Activated T-cell treated with anti-CD3 and anti-CD28 coated beads for 4 hours (primary cell): ENCODE data around the gene MYLK4.

Experiments
- DNase-seq: peaks from one replicate; pipeline ENCODE4 v3.0.0-alpha.2; 2020

Gene MYLK4

DNA sequence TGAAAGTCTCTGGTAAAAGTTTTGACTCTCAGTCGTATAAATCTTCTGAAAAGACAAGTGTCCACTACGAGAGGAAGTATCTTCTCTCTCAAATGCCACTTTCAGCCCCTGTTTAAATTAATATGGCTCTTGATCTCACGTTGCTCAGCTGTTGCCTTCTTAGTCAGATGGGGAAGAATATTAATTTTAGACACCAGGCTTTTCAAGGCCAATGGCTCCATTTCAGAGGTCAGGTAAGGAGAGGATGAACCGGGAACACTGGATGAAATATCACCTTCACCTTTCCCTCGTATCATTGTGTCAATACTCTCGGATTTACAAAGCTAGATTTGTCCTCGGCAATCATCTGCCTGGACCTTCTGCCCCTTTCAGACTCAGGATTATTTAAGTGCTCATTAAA lies at the start of gene MYLK4:
Gene MYLK4 (minus strand): TSS at position 91 of the 400 bp plus-strand sequence. CDS start 1,628 bp downstream, outside the sequence.
- no peak for DNase-seq

GRCh38 chr6:2799936-2800527 lies 49.3 kb upstream of the MYLK4 start:
- no peak for DNase-seq

GRCh38 chr6:2798586-2799134 lies 47.9 kb upstream of the MYLK4 start:
- DNase-seq: no peak

GRCh38 chr6:2797564-2798031 lies 46.9 kb upstream of the MYLK4 start:
- no peak for DNase-seq

DNA sequence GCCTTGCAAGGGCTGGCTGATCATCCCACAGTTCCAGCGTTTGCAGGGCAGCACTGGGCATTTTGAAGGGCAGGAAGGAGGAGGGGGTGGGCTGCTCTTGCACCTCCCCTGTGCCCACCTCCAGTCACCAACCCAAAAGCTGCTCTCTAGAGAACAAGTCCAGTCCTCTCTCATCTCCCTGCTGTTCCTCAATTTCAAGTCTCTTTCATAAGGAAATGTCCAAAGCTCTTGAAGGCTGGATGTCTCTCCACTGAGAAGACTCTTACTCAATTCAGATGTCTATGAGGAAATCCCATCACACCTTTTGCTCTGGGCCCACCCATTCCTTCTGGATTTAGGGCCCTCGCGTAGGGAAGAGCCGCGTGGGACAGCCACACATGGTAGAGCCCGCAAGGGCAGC lies 46.1 kb upstream of the MYLK4 start:
- no peak for DNase-seq

GRCh38 chr6:2795956-2796355 lies 45.2 kb upstream of the MYLK4 start:
- DNase-seq: no peak

DNA sequence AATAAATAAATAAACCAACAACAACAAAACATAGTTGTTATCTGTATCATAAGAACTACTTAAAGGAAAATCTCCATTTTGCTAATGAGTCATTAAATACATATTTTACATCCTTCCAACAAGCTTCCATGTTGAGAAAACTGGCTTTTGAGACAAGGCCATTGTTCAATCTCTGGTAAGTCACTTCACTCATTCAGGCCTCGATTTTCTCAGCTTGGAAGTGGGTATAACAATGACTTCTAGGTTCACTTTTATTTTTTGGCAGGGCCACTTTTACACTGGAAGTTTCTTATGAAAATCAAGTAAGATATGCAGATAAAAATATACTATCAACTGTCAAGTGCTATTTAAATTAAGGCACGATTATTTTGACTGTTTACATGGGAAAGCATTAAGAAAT lies 44.4 kb upstream of the MYLK4 start:
- no peak for DNase-seq

GRCh38 chr6:2794171-2794730 lies 43.5 kb upstream of the MYLK4 start:
- DNase-seq: no peak

DNA sequence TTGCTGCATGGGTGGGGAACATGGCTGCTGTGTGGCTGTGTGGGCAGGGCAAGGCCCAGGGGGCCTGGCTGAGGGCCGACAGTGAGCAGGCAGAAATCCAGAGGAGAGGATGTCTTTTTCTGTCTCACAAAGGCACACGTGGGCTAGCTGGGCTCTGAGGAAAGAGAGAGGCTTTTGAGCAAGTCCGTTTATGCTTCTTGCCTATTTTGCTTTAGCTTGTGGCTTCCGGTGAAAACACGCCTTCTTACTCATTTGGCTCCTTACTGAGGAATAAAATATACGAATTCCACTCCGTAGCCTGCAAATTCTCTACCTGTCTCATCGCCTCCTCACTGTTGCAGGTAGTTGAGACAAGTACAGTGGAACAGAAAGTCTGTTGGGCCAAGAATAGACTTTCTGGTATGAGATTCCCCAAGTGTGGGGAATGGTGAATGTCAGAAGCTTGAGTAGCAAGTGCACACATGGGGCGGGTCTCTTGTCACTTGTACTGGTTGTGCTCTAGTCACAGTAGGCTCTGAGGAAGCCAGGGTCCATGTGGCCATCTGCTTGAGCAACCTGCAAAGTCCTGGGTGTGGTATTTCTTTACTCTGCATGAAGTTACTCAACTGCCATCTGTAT lies 42.9 kb upstream of the MYLK4 start:
- no peak for DNase-seq

GRCh38 chr6:2792330-2793110 lies 41.8 kb upstream of the MYLK4 start:
- no peak for DNase-seq

- no peak for DNase-seq
Observed at GRCh38 chr6:2791450-2791974, 40.8 kb upstream of the MYLK4 start.

DNA sequence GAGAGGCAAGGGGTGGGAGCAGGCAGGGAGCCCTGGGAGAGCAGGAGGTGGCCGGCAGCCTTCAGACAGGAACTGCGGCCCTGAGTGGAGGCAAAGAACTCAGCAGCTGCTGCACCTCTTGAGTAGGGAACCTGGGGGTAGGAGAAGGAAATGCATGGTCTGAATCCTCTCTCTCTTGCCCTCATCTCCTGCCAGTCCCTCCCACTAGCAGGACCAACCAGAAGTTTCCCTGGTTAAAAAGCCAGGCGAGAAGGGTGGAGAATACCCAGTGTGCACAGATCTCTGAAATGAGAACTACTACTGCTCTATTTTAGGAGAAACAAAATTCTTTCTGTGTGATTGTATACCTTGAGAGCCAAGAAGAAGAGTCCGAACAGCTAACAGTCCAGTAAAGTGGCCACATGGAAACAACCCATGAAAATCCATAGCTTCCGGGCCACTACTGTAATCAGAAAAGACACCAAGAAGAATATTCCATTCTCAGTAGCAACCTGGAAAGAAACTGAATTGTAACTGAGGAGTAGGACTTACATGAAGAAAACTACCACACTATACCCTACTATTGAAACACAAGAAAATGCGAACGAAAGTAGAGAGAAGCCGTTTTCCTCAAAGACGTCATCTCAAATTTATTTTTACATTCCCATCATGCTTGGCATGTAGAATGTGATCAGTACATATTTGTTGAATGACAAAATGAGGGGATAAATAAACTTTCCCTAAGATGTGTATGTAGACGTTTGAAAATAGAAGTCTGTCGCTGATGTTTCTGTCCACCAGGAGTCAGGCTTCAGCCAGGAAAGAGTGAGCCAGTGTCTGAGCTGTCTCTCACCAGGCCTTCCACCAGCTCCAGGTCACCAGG lies 40.1 kb upstream of the MYLK4 start:
- peak; percentile 28 for DNase-seq

DNA sequence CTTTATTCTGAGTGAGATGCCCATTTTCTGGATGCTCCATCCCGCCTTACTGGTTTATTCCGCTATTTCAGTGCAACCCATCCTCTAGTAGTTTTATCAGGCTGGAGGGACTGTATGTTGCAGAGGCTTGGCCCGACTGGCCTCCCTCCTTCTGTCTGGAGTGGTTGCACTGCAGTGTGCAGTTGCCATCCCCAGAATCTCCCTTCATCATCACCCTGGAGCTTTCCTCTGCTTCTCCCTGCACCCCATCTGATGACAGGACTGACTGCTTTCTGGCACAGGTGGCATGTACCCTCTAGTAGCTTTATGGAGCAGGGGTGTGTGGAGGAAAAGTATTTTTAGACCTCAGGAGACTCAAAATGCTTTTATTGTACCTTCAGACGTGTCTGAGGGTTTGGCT lies 35.5 kb upstream of the MYLK4 start:
- DNase-seq: no peak

GRCh38 chr6:2784930-2785329 lies 34.2 kb upstream of the MYLK4 start:
- DNase-seq: no peak

DNA sequence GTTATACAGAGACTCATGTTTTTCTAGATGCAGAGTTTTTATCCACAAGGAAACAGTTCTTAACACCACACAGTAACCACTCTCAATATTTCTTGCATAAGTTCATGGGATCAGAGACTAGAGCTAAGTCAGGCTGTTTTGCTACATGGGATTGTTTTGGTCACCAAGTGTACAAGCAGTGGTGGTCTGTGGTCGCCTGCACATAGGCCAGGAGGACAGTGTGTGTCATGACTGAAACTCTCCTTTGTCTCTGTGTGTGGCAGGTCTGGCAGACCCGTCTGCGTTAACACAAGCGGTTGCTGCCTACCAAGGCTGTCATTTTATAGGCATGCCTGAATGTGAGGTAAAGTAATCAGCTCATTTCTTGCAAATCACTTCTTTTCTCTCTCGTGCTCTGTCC lies 33.3 kb upstream of the MYLK4 start:
- no peak for DNase-seq

DNA sequence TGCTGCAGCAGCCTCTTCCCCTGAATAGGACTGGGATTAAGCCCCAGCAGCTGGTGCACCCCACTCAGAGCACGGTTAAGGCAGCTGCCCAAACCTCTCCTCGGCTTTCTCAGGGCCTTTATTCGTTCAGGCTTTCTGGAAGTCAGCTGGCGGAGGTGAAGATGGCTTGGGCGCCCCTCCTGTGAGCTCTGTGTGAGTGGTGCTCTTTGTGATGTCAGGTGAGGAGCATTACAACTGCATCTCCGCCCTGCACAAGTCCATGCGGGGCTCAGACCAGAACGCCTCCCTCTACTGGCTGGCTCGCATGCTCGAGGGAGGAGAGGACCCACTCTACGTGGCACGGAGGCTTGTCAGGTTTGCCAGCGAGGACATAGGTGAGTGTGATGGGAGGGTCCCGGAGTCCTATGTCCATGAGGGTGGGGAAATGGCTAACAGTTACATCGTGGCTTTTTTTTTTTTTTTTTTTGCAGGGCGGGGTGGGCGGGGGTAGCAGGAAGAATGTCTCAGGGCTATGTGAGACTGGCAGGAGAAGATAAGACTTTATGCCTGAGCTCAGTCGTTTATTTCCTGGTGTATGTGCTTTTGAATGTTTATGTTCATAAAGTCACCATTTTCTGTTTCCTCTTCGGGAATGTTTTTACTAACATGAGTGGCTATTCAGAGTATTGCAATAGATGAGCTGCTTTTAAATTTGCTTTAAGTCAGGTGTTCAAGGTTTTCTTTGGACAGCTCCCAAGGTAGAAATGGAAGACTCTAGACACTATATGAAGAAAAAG lies 32.7 kb upstream of the MYLK4 start:
- DNase-seq: no peak

DNA sequence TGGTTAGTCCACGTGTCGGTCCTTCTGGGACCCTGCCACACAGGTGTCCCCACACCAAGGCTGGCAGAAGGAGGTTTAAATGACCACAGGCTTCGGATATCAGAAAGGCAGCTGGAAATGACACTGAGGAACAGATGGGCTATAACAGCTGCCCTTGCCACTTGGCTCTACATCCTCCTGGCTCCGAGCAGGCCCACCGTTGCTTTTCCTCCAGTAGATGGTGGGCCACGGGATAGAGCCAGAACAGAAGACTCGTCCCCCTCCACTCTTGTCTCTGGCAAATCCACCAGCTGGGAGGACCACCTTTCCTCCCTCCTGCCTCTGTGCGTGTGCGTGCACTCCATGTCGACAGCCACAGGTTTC lies 32.1 kb upstream of the MYLK4 start:
- DNase-seq: no peak

DNA sequence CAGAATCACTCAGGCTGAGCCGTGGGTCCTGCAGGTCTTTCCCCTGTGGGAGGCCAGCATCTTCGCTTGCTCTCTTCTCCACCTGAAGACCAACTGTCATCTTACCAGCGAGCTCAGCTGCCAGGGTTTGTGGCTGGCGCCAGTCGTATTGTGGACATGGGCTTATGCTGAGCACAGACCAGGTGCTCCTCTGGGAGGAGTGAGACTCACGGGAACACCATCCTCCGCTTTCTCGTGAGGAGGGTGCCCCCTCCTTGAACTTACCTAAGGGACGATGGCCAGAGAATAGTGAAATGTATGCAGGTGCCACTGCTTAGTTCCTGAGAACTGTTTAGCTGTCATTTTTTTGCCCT lies 31.6 kb upstream of the MYLK4 start:
- DNase-seq: no peak

DNA sequence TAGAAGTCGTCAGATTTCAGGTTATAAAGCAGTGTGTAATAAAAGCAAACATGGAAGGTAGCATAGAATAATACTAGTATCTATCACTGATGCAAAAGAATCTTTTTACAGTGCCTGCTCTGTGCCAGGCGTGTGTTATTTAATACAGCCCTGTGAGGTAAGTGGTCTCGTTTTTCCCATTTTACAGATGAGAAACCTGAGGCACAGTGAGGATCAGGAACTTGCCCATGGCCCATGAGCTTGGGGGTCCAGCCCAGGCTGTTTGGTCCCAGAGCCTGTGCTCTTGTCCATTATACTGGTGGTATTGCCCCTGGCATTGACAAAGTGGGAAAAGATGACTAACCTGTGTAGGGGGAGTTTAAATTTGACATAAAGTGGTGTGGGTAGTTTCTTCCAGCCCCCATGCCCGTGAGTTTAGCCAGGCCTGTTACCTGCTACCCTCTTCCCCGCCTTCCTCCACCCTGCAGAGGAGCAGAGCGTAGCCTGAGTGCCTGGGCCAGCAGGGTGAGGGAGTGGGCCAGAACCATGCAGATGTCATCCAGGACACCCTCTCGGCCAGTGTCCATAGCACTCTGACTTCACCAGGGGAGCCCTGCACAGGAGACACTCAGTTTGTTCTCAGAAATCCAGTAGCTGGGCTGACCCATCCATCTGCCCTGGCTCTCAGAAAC lies 31.1 kb upstream of the MYLK4 start:
- no peak for DNase-seq

- no peak for DNase-seq
Observed at GRCh38 chr6:2780102-2780737, 29.5 kb upstream of the MYLK4 start.

DNA sequence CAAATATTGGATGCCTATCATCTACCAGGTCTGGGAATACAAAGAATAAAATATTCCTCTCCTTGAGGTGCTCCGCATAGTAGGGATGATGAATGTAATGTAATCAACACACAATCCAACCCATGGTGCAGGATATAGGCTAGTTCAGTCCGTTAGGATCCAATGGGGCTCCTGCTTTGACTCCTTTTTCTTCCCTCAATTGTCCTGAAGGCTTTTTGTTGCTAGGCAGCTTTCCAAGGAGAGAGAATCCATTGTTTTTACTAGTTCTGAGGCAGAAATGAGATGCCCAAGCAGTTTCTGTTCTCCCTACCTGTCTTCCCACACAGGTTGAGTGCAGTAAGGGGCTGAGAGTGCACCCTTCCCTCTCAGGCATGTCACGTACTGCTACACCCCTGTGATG lies 26.5 kb upstream of the MYLK4 start:
- DNase-seq: no peak
